ENCODE data around the gene GOLGA6L6. TPM values are rescaled to one million over a fixed set of nuclear protein-coding genes. Genes with fewer than 3 reads are reported as not detected.

The GOLGA6L6 gene, protein sequence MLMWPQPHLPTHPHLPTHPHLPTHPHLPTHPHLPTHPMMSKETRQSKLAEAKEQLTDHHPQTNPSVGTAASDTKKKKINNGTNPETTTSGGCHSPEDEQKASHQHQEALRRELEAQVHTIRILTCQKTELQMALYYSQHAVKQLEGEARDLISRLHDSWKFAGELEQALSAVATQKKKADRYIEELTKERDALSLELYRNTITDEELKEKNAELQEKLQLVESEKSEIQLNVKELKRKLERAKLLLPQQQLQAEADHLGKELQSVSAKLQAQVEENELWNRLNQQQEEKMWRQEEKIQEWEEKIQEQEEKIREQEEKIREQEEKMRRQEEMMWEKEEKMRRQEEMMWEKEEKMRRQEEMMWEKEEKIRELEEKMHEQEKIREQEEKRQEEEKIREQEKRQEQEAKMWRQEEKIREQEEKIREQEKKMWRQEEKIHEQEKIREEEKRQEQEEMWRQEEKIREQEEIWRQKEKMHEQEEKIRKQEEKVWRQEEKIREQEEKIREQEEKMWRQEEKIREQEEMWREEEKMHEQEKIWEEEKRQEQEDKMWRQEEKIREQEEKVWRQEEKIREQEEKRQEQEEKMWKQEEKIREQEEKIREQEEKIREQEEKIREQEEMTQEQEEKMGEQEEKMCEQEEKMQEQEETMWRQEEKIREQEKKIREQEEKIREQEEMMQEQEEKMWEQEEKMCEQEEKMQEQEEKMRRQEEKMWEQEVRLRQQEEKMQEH
- total RNA-seq: not detected in 2 replicates

DNA sequence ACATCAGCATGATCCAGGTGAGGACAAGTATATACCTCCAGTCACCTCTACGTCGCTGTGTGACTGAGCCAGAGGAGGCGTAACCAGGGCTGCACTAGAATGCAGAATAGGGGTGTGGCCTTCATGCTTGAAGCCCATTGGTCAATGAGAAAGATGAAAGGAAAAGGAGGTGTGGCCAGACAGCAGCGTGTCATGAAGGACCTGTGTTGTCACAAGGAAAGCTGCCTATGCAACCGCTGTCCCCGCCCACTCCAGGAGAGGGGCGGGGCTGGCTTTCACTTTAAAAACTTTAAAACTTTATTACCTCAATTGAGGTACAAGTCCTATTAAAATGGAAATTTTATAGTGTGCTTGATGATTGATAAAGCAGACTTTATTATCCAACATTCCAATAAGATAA lies at the start of gene GOLGA6L6:
Gene GOLGA6L6 (minus strand): TSS at position 101 of the 400 bp plus-strand sequence. CDS start 91 bp downstream, at position 10.

Data from mesangial cell (primary cell).